Muscle layer of colon (tissue), 2 donors: ENCODE results near the gene PMAIP1.
"Not testable (repeated sequence)": the region's sequence is repeated elsewhere in the genome, so short reads cannot be mapped to it uniquely, and the experiment has no call there.

Source experiments
- H3K27ac ChIP-seq: one replicate; pipeline ENCODE4 v1.7.0; 2013; ENCODE audit warnings: low read depth, mild to moderate bottlenecking, low read length, moderate library complexity
- H3K27me3 ChIP-seq, 2 donors: one replicate each; pipeline ENCODE4 v1.7.0; 2013; ENCODE audit warnings: low read length in 2 of 2, mild to moderate bottlenecking in 2 of 2; ENCODE audit not compliant: insufficient read depth in 2 of 2, control insufficient read depth in 1 of 2
- H3K36me3 ChIP-seq: one replicate; pipeline ENCODE4 v1.7.0; 2013; ENCODE audit warnings: mild to moderate bottlenecking, low read length; ENCODE audit not compliant: insufficient read depth
- H3K4me1 ChIP-seq: one replicate; pipeline ENCODE4 v1.7.0; 2013; ENCODE audit warnings: mild to moderate bottlenecking, low read length; ENCODE audit not compliant: insufficient read depth
- H3K4me3 ChIP-seq, 2 donors: one replicate each; pipeline ENCODE4 v1.7.0; 2013; ENCODE audit warnings: low read length in 2 of 2, low read depth in 1 of 2, mild to moderate bottlenecking in 1 of 2, moderate library complexity in 1 of 2
- H3K9ac ChIP-seq: one replicate; pipeline ENCODE4 v1.7.0; 2013; ENCODE audit warnings: low read length
- H3K9me3 ChIP-seq: one replicate; pipeline ENCODE4 v1.7.0; 2013; ENCODE audit warnings: mild to moderate bottlenecking, low read length
- donor health status: abdominal sarcoma.
- donor health status: Adenocarcinoma of cecum.

PMAIP1 gene

GRCh38 chr18:59899298-59900221, at the start of gene PMAIP1:
Gene PMAIP1, plus strand, starts transcription at chr18:59899996. Its CDS starts 182 bp downstream, at chr18:59900178.
- Histone ChIP-seq H3K9me3 (no peaks in the 10 kb centered on the region), H3K27ac (peak within 1 kb of the TSS; percentile 66), H3K9ac (peak within 1 kb of the TSS; percentile 3)

GRCh38 chr18:59851784-59852399, 47.9 kb upstream of the PMAIP1 start:
- no peaks in the 10 kb centered on the region for H3K9me3 ChIP-seq
- no peak overlapping the region for H3K4me3 ChIP-seq
- H3K4me1 ChIP-seq: peaks cover 17% of the 10 kb centered on the region
- no peaks in the 10 kb centered on the region for H3K36me3 ChIP-seq
- H3K27ac ChIP-seq: no peak overlapping the region
- no peak overlapping the region for H3K9ac ChIP-seq
- no peaks in the 10 kb centered on the region for H3K27me3 ChIP-seq

More at GRCh38 chr18:59899298-59900221, at the start of gene PMAIP1:
- Histone ChIP-seq H3K36me3 (no peaks in the 10 kb centered on the region), H3K27me3 (peaks cover 28 to 42% of the 10 kb centered on the region in 2 donors), H3K4me3 (peak within 1 kb of the TSS; percentile 64 to 65), H3K4me1 (peaks cover 7% of the 10 kb centered on the region)

GRCh38 chr18:59852548-59852947, 47.2 kb upstream of the PMAIP1 start:
- no peaks in the 10 kb centered on the region for H3K27me3 ChIP-seq
- no peak overlapping the region for H3K9ac ChIP-seq

GRCh38 chr18:59853380-59853779, 46.4 kb upstream of the PMAIP1 start:
- Histone ChIP-seq H3K9ac (no peak overlapping the region), H3K4me3 (no peak overlapping the region), H3K27me3 (no peaks in the 10 kb centered on the region), H3K9me3 (no peaks in the 10 kb centered on the region), H3K36me3 (no peaks in the 10 kb centered on the region), H3K27ac (no peak overlapping the region), H3K4me1 (peaks cover 17% of the 10 kb centered on the region)

More at GRCh38 chr18:59852548-59852947, 47.2 kb upstream of the PMAIP1 start:
- Histone ChIP-seq H3K27ac (no peak overlapping the region), H3K4me1 (peaks cover 17% of the 10 kb centered on the region), H3K9me3 (no peaks in the 10 kb centered on the region), H3K36me3 (no peaks in the 10 kb centered on the region), H3K4me3 (no peak overlapping the region)

- H3K9me3 ChIP-seq, H3K27me3 ChIP-seq, H3K27ac ChIP-seq, H3K36me3 ChIP-seq, H3K9ac ChIP-seq, H3K4me3 ChIP-seq: not testable (repeated sequence)
- peaks cover 17% of the 10 kb centered on the region for H3K4me1 ChIP-seq
These were observed 45.8 kb upstream of the PMAIP1 start for GRCh38 chr18:59853988-59854387.

- H3K9me3 ChIP-seq: no peaks in the 10 kb centered on the region
- no peak overlapping the region for H3K9ac ChIP-seq
- H3K36me3 ChIP-seq: no peaks in the 10 kb centered on the region
- H3K27me3 ChIP-seq: no peaks in the 10 kb centered on the region
- H3K4me1 ChIP-seq: no peaks in the 10 kb centered on the region
- H3K27ac ChIP-seq: no peak overlapping the region
- H3K4me3 ChIP-seq: no peak overlapping the region
These were observed 38.8 kb upstream of the PMAIP1 start for GRCh38 chr18:59861009-59861408.

- Histone ChIP-seq H3K9me3 (no peaks in the 10 kb centered on the region), H3K4me1 (no peaks in the 10 kb centered on the region), H3K4me3 (no peak overlapping the region), H3K9ac (no peak overlapping the region), H3K27me3 (no peaks in the 10 kb centered on the region), H3K27ac (no peak overlapping the region), H3K36me3 (no peaks in the 10 kb centered on the region)
These were observed 37.6 kb upstream of the PMAIP1 start for GRCh38 chr18:59861963-59862819.

- Histone ChIP-seq H3K4me1 (no peaks in the 10 kb centered on the region), H3K9ac (no peak overlapping the region), H3K27ac (no peak overlapping the region), H3K9me3 (no peaks in the 10 kb centered on the region), H3K4me3 (no peak overlapping the region), H3K36me3 (no peaks in the 10 kb centered on the region), H3K27me3 (no peaks in the 10 kb centered on the region)
These were observed 34.4 kb upstream of the PMAIP1 start for GRCh38 chr18:59865241-59865986.

- Histone ChIP-seq H3K9me3 (no peaks in the 10 kb centered on the region), H3K27ac (no peak overlapping the region), H3K4me1 (no peaks in the 10 kb centered on the region), H3K9ac (no peak overlapping the region), H3K36me3 (no peaks in the 10 kb centered on the region), H3K27me3 (no peaks in the 10 kb centered on the region), H3K4me3 (no peak overlapping the region)
These were observed 33.1 kb upstream of the PMAIP1 start for GRCh38 chr18:59866551-59867269.

GRCh38 chr18:59867337-59868104, 32.3 kb upstream of the PMAIP1 start:
- no peaks in the 10 kb centered on the region for H3K9me3 ChIP-seq

More at GRCh38 chr18:59867337-59868104, 32.3 kb upstream of the PMAIP1 start:
- Histone ChIP-seq H3K9ac (no peak overlapping the region), H3K27ac (no peak overlapping the region), H3K4me1 (no peaks in the 10 kb centered on the region), H3K27me3 (no peaks in the 10 kb centered on the region), H3K36me3 (no peaks in the 10 kb centered on the region), H3K4me3 (no peak overlapping the region)
